ENCODE data around the gene ZBED2.

Gene ZBED2

DNA sequence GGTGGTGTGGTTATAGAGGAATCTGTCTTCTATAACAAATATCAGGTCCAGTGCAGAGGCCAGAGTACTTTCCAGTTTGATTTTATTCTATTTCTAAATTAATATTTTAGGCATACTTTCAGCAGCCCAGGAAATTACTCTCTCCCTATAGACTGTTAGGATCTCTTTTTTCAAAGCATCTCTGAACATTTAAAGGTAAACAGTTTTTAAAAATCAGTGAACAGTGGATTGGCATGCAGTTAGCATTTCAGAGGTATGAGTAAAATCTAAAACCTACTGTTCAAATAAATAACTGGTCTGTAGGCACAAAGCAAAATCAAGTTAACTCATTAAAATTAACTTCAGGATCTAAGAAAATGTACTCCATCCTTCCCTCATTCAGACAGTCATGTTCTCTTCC lies 3.0 kb downstream of the ZBED2 start:
- Mint-ChIP-seq H3K4me3 (peak overlapping the region; percentile 89), H3K36me3 (peaks cover 96% of the 10 kb centered on the region), H3K9me3 (no peaks in the 10 kb centered on the region), H3K27ac (peak overlapping the region; percentile 99), H3K4me1 (peaks cover 37% of the 10 kb centered on the region)
- DNase-seq (ENCODE audit: low spot score in 2 of 2) = no peak
- no peak for ATAC-seq

DNA sequence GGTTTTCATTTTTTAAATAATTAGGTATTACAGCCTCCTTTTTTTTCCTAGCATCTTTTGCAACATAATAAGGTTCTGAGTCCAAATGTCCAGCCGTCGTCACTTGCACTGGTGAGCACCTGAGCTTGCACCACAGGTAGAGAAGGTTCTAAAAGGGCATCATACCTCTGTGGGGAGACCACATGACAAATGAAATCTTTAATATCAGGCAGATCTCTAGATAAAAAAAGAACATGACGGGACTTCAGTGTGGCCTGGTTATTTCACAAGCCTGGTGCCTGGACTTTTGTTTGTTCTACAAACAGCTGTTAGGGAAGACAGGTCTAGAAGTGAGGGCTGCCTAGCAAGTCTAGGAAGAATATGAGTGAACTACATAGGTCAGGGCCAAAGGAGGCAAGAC lies 3.6 kb downstream of the ZBED2 start:
- Mint-ChIP-seq H3K36me3 (peaks cover 100% of the 10 kb centered on the region), H3K4me3 (peak overlapping the region; percentile 89), H3K27ac (peak overlapping the region; percentile 99), H3K9me3 (no peaks in the 10 kb centered on the region), H3K4me1 (peaks cover 40% of the 10 kb centered on the region)
- ATAC-seq (no peak), DNase-seq (ENCODE audit: low spot score in 2 of 2) (no peak)

DNA sequence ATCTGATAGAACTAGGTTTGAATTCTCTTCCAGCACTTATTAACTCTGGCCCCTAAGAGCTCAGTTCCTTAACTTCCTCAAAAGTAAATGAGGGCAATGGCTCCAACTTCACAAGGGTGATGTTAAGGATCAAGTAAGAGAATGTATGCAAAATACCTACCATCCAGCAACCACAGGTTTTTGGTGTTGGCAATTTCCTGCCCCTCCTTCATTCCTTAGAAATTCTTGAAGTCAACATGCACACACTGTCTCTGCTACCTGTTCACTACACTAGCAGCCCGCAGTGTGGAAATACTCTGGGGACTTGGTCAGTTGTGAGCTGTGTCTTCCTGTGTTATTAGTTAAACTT lies 5.0 kb downstream of the ZBED2 start:
- H3K4me3 Mint-ChIP-seq = peak overlapping the region; percentile 89
- DNase-seq (ENCODE audit: low spot score in 2 of 2) (no peak), ATAC-seq (no peak)
- H3K36me3 Mint-ChIP-seq = peaks cover 100% of the 10 kb centered on the region
- peaks cover 38% of the 10 kb centered on the region for H3K4me1 Mint-ChIP-seq
- H3K27ac Mint-ChIP-seq = peak overlapping the region; percentile 99
- no peaks in the 10 kb centered on the region for H3K9me3 Mint-ChIP-seq

DNA sequence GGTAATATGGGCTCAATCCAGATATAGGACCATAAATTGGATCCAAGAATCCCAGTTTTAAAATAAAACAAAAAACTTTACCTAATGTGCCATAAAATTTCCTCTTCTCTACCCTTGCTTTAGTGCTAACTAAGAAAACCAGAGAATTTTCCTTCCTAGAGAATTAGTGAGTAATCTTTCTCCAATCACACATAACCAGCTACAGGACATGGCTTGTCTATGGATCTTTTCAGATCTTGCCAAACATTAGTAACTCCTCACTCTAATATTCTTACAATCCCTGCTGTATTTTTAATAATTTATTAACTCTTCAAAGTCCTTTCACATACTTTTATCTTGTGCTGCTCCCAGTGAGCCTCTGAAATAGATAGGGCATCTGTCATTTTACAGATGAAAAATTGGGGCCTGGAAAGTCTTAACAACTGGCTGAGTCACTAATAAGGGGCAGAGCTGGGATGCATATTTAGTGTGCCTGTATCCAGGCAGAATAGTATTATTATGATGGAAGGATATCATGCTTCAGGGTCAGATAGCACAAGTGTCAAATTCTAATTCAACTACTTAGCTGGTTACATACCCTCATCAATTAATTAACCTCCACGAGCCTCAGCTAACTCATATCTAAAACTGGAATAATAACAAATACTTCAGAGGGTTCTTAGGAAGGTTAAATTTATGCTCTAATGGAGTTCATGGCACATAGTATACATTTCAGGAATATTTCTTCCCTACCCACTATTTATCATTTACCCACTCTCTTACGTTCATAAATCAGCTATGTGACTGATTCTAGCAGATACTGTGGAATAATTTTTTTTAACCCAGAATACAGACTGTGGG lies 5.6 kb downstream of the ZBED2 start:
- ATAC-seq = no peak
- H3K36me3 Mint-ChIP-seq = peaks cover 100% of the 10 kb centered on the region
- DNase-seq (ENCODE audit: low spot score in 2 of 2) = no peak
- peak overlapping the region; percentile 89 for H3K4me3 Mint-ChIP-seq
- no peaks in the 10 kb centered on the region for H3K9me3 Mint-ChIP-seq
- H3K27ac Mint-ChIP-seq = peak overlapping the region; percentile 99
- peaks cover 41% of the 10 kb centered on the region for H3K4me1 Mint-ChIP-seq

DNA sequence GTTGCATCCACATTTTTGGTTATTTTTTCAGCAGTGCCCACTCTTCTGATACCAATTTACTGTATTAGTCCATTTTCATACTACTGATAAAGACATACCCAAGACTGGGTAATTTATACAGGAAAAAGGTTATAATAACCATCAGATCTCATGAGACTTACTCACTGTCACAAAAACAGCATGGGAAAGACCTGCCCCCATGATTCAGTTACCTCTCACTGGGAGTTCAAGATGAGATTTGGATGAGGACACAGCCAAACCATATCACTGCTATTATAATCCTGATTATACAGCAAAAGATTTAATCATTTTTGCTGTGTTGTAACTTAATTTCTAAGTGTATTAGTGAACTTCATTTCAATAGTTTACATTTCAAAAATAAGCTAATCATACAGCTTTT lies 6.6 kb downstream of the ZBED2 start:
- no peak for DNase-seq (ENCODE audit: low spot score in 2 of 2)
- H3K9me3 Mint-ChIP-seq = no peaks in the 10 kb centered on the region
- H3K4me1 Mint-ChIP-seq = peaks cover 41% of the 10 kb centered on the region
- H3K4me3 Mint-ChIP-seq = peak overlapping the region; percentile 14
- H3K36me3 Mint-ChIP-seq = peaks cover 100% of the 10 kb centered on the region
- ATAC-seq = peak; percentile 54
- H3K27ac Mint-ChIP-seq = peak overlapping the region; percentile 99

DNA sequence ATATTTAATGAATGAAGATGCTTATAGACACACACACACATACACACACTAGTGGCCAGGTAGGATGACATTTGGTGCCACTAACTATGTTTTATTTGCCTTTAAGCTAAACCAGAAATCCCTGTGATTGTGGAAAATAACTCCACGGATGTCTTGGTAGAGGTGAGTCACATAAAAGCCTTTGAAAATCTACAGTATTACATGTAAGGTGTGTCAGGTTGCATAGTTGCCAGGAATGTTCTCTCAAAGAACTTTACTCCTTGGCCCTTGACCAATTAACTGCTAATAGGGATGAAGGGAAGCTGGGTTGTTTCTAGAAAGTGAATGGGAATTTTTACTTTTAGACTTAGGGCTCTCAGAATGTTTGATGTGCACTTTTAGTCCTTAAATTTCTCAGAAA lies 9.9 kb downstream of the ZBED2 start:
- peaks cover 69% of the 10 kb centered on the region for H3K4me1 Mint-ChIP-seq
- no peaks in the 10 kb centered on the region for H3K9me3 Mint-ChIP-seq
- peak overlapping the region; percentile 33 for H3K27ac Mint-ChIP-seq
- DNase-seq (ENCODE audit: low spot score in 2 of 2) (no peak), ATAC-seq (no peak)
- peaks cover 100% of the 10 kb centered on the region for H3K36me3 Mint-ChIP-seq
- H3K4me3 Mint-ChIP-seq = no peak overlapping the region

DNA sequence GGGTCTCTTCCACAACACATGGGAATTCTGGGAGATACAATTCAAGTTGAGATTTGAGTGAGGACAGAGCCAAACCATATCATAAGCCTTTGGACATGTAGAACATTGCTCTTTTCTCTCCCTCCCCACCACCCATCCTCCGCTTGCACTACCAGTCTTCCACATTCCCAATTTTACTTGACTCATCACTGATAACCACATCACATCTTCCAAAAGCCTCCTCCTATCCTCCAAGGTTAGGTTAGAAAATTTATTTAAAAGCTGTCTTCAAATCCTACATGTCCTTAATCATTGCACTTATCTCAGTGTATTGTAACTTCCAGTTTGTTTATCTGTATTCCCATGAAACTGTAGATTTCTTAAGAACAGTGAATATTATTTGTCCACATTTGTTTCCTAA lies 10.4 kb downstream of the ZBED2 start:
- peaks cover 73% of the 10 kb centered on the region for H3K4me1 Mint-ChIP-seq

DNA sequence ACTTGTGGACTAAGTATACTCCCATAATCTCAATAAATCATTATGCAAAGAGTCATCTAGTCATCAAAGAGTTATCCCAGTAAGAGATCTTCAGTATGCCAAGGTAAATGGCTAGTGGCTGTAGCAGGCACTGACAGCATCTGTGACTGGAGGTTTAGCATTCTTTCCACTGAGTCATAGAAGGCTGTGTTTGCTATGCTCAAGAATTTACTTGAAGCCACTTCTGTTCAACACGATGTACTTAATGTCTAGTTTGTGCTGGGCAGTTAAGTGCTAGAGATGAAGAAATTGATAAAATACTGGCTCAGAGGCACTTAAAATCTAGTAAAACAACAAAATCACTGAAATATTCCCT lies 13.0 kb downstream of the ZBED2 start:
- Mint-ChIP-seq H3K4me3 (peak overlapping the region; percentile 22), H3K27ac (peak overlapping the region; percentile 78), H3K36me3 (peaks cover 100% of the 10 kb centered on the region), H3K4me1 (peaks cover 85% of the 10 kb centered on the region), H3K9me3 (no peaks in the 10 kb centered on the region)
- DNase-seq (ENCODE audit: low spot score in 2 of 2) (no peak), ATAC-seq (peak; percentile 77)

More for the DNA sequence above, 10.4 kb downstream of the ZBED2 start:
- H3K4me3 Mint-ChIP-seq = no peak overlapping the region
- ATAC-seq = no peak
- peaks cover 100% of the 10 kb centered on the region for H3K36me3 Mint-ChIP-seq
- H3K9me3 Mint-ChIP-seq = no peaks in the 10 kb centered on the region
- DNase-seq (ENCODE audit: low spot score in 2 of 2) = no peak
- H3K27ac Mint-ChIP-seq = peak overlapping the region; percentile 33

DNA sequence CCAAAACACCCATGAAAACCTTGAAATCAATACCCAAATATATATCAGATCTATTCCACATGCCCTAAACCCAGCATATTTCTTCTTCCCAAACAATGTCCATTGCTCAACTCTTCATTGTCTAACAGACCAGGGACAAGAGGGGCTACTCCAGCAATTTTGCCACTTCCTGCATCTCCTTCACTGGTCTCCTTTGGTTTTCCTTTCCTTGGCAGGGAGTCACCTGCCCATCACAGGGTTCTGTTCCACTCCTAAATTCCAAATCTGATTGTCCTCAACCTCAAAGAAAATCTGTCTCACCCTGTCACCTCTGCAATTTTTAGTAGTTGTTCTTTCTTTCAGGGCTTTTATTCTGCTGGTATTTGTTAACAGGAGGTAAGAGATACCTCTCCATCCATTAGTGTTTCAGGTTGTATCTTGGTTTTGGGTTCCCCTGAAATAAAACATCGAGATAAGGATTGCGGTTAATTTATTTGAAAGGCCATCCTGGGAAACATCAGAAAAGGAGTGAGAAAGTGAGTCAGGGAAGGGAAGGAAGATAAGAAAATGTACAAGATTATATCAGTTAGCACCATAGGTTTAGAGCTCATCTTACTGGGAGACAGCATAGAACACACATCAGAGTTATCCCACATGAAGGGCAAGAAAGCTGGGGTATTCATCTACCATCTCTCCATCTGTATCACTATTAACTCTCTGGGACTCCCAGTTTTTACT lies 13.6 kb downstream of the ZBED2 start:
- peaks cover 85% of the 10 kb centered on the region for H3K4me1 Mint-ChIP-seq
- peaks cover 100% of the 10 kb centered on the region for H3K36me3 Mint-ChIP-seq
- H3K4me3 Mint-ChIP-seq = peak overlapping the region; percentile 22
- no peak for DNase-seq (ENCODE audit: low spot score in 2 of 2)
- H3K27ac Mint-ChIP-seq = peak overlapping the region; percentile 78
- no peak for ATAC-seq
- no peaks in the 10 kb centered on the region for H3K9me3 Mint-ChIP-seq

DNA sequence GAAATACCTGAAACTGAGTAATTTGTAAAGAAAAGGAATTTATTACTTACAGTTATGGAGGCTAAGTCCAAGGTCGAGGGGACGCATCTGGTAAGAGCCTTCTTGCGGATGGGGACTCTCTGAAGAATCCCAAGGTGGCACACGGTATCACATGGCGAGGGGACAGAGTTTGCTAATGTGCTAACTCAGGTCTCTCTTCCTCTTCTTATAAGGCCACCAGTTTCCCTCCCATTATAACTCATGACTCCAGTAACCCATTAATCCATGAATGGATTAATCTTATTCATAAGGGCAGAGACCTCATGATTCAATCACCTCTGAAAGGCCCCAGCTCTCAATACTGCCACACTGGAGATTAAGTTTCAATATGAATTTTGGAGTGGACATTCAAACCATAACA lies 15.7 kb downstream of the ZBED2 start:
- H3K9me3 Mint-ChIP-seq = no peaks in the 10 kb centered on the region
- peaks cover 100% of the 10 kb centered on the region for H3K36me3 Mint-ChIP-seq
- peak overlapping the region; percentile 13 for H3K4me3 Mint-ChIP-seq
- DNase-seq (ENCODE audit: low spot score in 2 of 2) = no peak
- H3K4me1 Mint-ChIP-seq = peaks cover 76% of the 10 kb centered on the region
- ATAC-seq = no peak
- H3K27ac Mint-ChIP-seq = peak overlapping the region; percentile 78

DNA sequence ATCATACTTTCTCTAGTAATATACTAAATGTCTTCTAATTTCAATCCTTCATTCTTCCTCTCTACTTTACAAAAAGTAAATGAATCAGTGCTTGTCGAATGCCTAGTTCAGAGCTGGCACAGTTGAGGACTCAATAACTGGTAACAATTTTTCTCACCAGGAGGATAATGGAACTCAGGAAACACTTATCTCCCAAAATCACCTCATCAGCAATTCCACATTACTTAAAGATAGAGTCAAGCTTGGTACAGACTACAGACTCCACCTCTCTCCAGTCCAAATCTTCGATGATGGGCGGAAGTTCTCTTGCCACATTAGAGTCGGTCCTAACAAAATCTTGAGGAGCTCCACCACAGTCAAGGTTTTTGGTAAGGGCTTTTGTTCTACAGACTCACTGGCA lies 16.3 kb downstream of the ZBED2 start:
- DNase-seq (ENCODE audit: low spot score in 2 of 2) = no peak
- Mint-ChIP-seq H3K4me1 (peaks cover 74% of the 10 kb centered on the region), H3K9me3 (no peaks in the 10 kb centered on the region), H3K27ac (peak overlapping the region; percentile 78), H3K36me3 (peaks cover 100% of the 10 kb centered on the region), H3K4me3 (peak overlapping the region; percentile 13)
- ATAC-seq = no peak

DNA sequence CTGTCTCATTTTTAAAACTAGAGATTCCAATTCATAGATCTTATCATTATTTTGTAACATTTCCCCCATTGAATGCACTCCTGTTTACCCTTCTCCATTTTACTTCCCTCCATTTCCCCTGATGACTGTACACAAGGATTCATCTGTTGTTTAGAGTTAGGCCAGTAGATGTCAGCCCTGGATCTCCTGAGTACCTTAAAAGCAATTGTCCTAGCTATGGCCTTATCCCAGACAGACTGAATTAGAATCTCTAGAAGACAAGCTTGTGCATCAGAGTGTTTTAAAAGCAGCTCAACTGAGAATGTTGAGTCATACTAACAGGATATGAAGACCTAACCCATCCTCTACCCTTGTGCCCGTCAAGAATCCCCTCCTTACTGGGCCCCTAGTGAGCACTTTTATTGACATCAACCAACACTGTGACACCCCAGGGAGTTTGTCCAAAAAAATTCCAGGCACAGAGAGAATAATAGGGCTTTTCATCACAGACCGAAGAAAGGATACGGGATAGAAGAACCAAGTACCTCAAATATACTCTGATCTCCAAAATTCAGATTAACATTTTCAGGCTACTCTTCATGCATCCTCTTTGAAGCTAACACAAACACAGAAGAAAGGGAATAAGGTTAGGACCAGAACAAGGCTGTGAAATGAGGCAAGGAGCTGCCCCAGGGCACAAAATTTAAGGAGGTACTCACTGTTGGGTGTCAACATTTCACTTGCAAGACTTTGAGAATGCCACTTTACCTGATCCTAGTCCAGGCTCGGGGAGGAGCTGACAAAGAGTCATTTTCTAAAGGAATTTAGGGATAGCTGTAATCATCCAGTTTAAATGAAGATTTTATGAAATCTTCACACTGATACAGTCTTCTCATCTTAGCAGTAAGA lies 17.1 kb downstream of the ZBED2 start:
- Mint-ChIP-seq H3K36me3 (peaks cover 100% of the 10 kb centered on the region), H3K9me3 (no peaks in the 10 kb centered on the region), H3K4me1 (peaks cover 77% of the 10 kb centered on the region), H3K4me3 (peak overlapping the region; percentile 13), H3K27ac (peak overlapping the region; percentile 78)
- ATAC-seq (peak; percentile 93), DNase-seq (ENCODE audit: low spot score in 2 of 2) (no peak)

DNA sequence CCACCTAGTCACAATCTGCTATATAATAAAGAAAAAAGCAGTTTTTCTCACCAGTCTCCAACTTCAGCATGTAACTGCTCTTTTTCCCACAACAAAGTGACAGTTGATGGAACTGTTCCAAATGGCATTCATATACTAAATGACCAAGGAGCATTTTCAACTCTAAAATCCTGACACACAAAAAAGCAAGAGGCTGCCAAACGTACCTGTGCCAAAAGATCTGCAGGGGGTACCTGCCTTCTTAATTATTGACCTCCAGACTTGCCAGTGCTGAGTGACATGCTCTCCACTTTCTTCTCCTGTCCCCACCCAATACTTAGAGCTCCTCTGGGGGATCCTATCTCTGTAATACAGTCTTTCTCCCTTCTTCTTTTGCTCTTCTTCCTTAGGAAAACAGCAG lies 18.0 kb downstream of the ZBED2 start:
- Mint-ChIP-seq H3K4me3 (peak overlapping the region; percentile 13), H3K27ac (peak overlapping the region; percentile 78), H3K4me1 (peaks cover 77% of the 10 kb centered on the region), H3K9me3 (no peaks in the 10 kb centered on the region), H3K36me3 (peaks cover 100% of the 10 kb centered on the region)
- ATAC-seq (no peak), DNase-seq (ENCODE audit: low spot score in 2 of 2) (no peak)

DNA sequence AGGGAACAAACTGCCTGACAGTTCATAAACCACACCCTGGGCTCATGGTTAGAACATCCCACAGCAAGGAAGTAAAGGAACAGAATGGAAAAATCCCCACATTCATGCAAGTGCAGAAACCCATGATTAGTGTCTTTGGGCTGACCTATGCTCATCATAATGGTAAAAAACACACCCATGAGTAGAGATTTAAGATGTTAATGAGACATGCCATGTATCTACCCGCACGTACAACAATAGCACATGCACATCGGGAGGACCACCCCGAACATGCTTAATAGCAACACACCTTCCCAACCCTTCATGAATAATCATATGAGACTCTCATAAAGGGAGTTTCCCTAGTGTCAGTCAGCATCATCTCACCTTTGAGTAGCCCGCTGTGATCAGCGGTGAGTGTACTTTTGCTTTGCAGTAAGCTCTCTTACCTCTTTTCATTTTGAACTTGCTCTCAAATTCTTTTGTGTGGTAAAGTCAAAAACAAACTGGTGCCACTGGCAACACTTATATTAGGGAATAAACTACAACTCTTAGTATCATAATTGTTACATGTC lies 23.2 kb downstream of the ZBED2 start:
- H3K27ac Mint-ChIP-seq = peak overlapping the region; percentile 52
- no peak for DNase-seq (ENCODE audit: low spot score in 2 of 2)
- H3K9me3 Mint-ChIP-seq = no peaks in the 10 kb centered on the region
- H3K36me3 Mint-ChIP-seq = peaks cover 100% of the 10 kb centered on the region
- H3K4me1 Mint-ChIP-seq = peaks cover 59% of the 10 kb centered on the region
- peak overlapping the region; percentile 16 for H3K4me3 Mint-ChIP-seq
- peak; percentile 98 for ATAC-seq

DNA sequence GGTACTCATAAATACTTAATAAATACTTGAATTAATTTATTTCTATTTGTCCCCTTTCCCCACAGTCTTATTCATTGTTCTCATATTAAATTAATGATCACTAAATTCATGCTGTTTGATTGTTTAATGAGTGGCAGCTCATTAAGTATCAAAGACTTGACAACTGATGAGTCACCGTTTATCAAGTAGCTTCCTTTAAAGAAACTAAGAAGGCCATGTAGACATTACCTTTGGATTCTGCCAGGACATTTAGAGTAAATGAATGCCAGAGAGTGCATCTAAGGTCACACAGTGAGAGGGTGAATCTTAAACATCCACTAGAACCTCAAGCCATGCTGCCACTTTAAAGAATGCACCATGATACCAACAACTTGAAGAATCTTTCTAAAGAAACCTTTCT lies 23.9 kb downstream of the ZBED2 start:
- Mint-ChIP-seq H3K4me3 (no peak overlapping the region), H3K4me1 (peaks cover 59% of the 10 kb centered on the region), H3K27ac (peak overlapping the region; percentile 52), H3K9me3 (no peaks in the 10 kb centered on the region), H3K36me3 (peaks cover 98% of the 10 kb centered on the region)
- no peak for ATAC-seq
- no peak for DNase-seq (ENCODE audit: low spot score in 2 of 2)

All from stimulated activated effector memory CD8-positive, alpha-beta T cell treated with anti-CD3 and anti-CD28 coated beads, Interleukin-12 subunit alpha, Interleukin-12 subunit beta, amount 100 ng/mL, for 72 hours (primary cell).